ENCODE measurements around the gene MVK. TPM values are rescaled to one million over a fixed set of nuclear protein-coding genes. Genes with fewer than 3 reads are reported as not detected.
A peak's percentile ranks its signal among the peaks of the same experiment; 100 is the strongest.

The MVK gene
- total and polyA plus RNA-seq, 12 donors: 10.8 to 194 (median 25.2) TPM

- TF ChIP-seq POLR2A (IDR thresholded peaks at IDR 0.05) (no peak), CTCF (IDR thresholded peaks at IDR 0.05) (no peak)
- H3K9me3 ChIP-seq (replicated peaks in 1 of 3): no peaks in the 10 kb centered on the region
- no peak for DNase-seq
- intact Hi-C loops (cut with DNase I): loop anchor here in 1 of 2 donors (10.0 kb wide), 1 partner anchor 81 kb away; no protein-coding TSS in a partner anchor
- H3K36me3 ChIP-seq (replicated peaks in 1 of 2): no peaks in the 10 kb centered on the region
- H3K4me1 ChIP-seq (replicated peaks in 1 of 2): no peaks in the 10 kb centered on the region
- WGBS, 4 donors: 60 to 78% (median 69%) methylated on average over 26 of the region's 26 CpGs
- H3K27me3 ChIP-seq: no peaks in the 10 kb centered on the region
- no peak overlapping the region for H3K4me3 ChIP-seq
- no peak overlapping the region for H3K27ac ChIP-seq
Measured at GRCh38 chr12:109613649-109614455, 40.3 kb downstream of the MVK start.

- DNase-seq: peak in 1 of 7 donors; percentile 36
- TF ChIP-seq CTCF (IDR thresholded peaks at IDR 0.05) (no peak), POLR2A (IDR thresholded peaks at IDR 0.05) (no peak)
- H3K4me1 ChIP-seq (replicated peaks in 1 of 2): no peaks in the 10 kb centered on the region
- no peaks in the 10 kb centered on the region for H3K27me3 ChIP-seq
- no peak overlapping the region for H3K4me3 ChIP-seq
- H3K9me3 ChIP-seq (replicated peaks in 1 of 3): no peaks in the 10 kb centered on the region
- H3K27ac ChIP-seq: no peak overlapping the region
- intact Hi-C loops (cut with DNase I): loop anchor here in 1 of 2 donors (10.0 kb wide), 1 partner anchor 79 kb away; no protein-coding TSS in a partner anchor
- H3K36me3 ChIP-seq (replicated peaks in 1 of 2): no peaks in the 10 kb centered on the region
- 52 to 72% (median 58%) methylated on average over 14 of the region's 14 CpGs for WGBS, 4 donors
Measured at GRCh38 chr12:109615556-109616229, 42.1 kb downstream of the MVK start.

DNA sequence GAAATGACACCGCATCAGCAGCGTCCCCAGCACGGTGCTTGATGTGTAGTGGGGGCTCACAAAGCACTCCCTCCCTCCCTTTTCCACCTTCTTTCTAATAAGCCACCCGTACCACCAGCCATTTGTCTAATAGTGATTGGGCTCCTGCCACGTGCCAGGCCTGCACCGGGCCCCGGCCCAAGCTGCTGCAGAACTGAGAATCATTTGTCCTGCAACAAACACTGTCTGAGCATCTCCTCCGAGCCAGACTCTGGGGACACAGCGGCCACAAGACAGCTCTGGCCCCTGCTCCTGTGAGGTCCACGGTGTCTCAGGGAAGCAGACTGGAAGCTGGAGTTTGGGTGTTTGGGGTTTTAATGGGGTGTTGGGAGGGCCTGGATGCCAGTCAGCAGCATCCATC lies 43.9 kb downstream of the MVK start:
- Histone ChIP-seq H3K9me3 (replicated peaks in 1 of 3) (no peaks in the 10 kb centered on the region), H3K36me3 (replicated peaks in 1 of 2) (no peaks in the 10 kb centered on the region), H3K4me3 (no peak overlapping the region), H3K4me1 (replicated peaks in 1 of 2) (no peaks in the 10 kb centered on the region), H3K27ac (no peak overlapping the region), H3K27me3 (no peaks in the 10 kb centered on the region)
- no peak for TF ChIP-seq CTCF (IDR thresholded peaks at IDR 0.05)
- no peak for TF ChIP-seq POLR2A (IDR thresholded peaks at IDR 0.05)
- 70 to 78% (median 73%) methylated on average over 7 to 10 of the region's 10 CpGs for WGBS, 4 donors
- no peak for DNase-seq
- intact Hi-C loops (cut with DNase I): loop anchor here in 1 of 2 donors (10.0 kb wide), 1 partner anchor 77 kb away; no protein-coding TSS in a partner anchor

DNA sequence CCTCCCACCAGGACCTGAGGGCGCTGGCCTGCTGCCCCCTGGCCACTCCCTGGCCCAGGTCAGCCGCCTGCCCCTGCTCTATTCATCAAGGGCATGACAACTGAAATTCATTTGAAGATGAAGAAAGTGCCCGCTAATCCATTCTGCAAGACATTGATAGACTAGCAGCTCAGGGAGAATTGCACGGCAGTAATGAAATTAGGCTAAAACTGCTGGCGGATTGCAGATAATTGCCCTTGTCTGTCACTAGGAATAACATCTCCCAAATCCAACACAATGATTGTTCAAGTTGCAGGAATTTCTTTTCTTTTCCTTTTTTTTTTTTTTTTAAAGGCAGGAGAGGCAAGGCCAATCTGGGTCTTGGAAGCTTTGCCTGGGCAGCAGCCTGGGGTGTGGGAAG lies 44.5 kb downstream of the MVK start:
- no peaks in the 10 kb centered on the region for H3K27me3 ChIP-seq

More for the DNA sequence above, 44.5 kb downstream of the MVK start:
- no peak overlapping the region for H3K4me3 ChIP-seq
- intact Hi-C loops (cut with DNase I): loop anchor here in 1 of 2 donors (10.0 kb wide), 1 partner anchor 77 kb away; no protein-coding TSS in a partner anchor
- TF ChIP-seq POLR2A (IDR thresholded peaks at IDR 0.05) (no peak), CTCF (IDR thresholded peaks at IDR 0.05) (no peak)
- H3K9me3 ChIP-seq (replicated peaks in 1 of 3): no peaks in the 10 kb centered on the region
- no peaks in the 10 kb centered on the region for H3K36me3 ChIP-seq (replicated peaks in 1 of 2)
- no peak overlapping the region for H3K27ac ChIP-seq
- 70 to 81% (median 79%) methylated on average over 5 of the region's 5 CpGs for WGBS, 4 donors
- no peaks in the 10 kb centered on the region for H3K4me1 ChIP-seq (replicated peaks in 1 of 2)
- DNase-seq: no peak

Data from adrenal gland (tissue), 12 donors.